K562 (cell line): ENCODE data around the gene MT1M. TPM values are rescaled to one million over a fixed set of nuclear protein-coding genes. Genes with fewer than 3 reads are reported as not detected.
A peak's percentile ranks its signal among the peaks of the same experiment; 100 is the strongest.

Experiments used
- ATF7 ChIP-seq: fragments of 450-650 bp; IDR thresholded peaks from 2 replicates; pipeline ENCODE4 v1.7.1; 2014; ENCODE audit warnings: mild to moderate bottlenecking, moderate library complexity
- LARP7 ChIP-seq: fragments of 450-650 bp; IDR thresholded peaks from 2 replicates; pipeline ENCODE4 v1.6.1; 2016
- MGA ChIP-seq: fragments of 450-650 bp; IDR thresholded peaks from 2 replicates; pipeline ENCODE4 v1.6.1; 2016; ENCODE audit warnings: mild to moderate bottlenecking, moderate library complexity
- MXI1 ChIP-seq: IDR thresholded peaks from 2 replicates; pipeline ENCODE4 v1.6.1; 2011; ENCODE audit warnings: low read depth, mild to moderate bottlenecking, improper control_type of control experiment, low read length
- NRF1 ChIP-seq, 2 experiments: fragments of 450-650 bp; IDR thresholded peaks in 1 of 2; conservative IDR thresholded peaks in 1 of 2; 2 replicates each; pipeline ENCODE4 v1.6.1; 2014; ENCODE audit warnings: mild to moderate bottlenecking in 2 of 2
- WHSC1 ChIP-seq: IDR thresholded peaks from one replicate; pipeline ENCODE4 v1.6.1; 2012; ENCODE audit warnings: low read length, control low read depth, inconsistent platforms
- ZBTB17 ChIP-seq: fragments of 450-650 bp; formaldehyde crosslinking; IDR thresholded peaks from 2 replicates; pipeline ENCODE4 v1.4.0; 2020; ENCODE audit warnings: mild to moderate bottlenecking
- polyA plus RNA-seq, 8 experiments: library from polyadenylated mRNA; depleted of rRNA in 4 of 8; stranded (reverse) in 5 of 8; unstranded in 3 of 8; fragments of >200 nt; fragmentation: Nextera tagmentation in 2 of 8; fragmentation: Illumina TruSeq in 1 of 8; extraction: Ambion mirVana in 2 of 8; extraction: Trizol in 1 of 8; gene quantifications; 2 replicates each; pipeline versions ENCODE4 v1.2.1 to v1.2.3, GENCODE V29; 2011 to 2014; ENCODE audit warnings: inconsistent platforms in 1 of 8, missing spikeins in 1 of 8
- total RNA-seq, 7 experiments: library from RNA; depleted of rRNA in 6 of 7; stranded (reverse); fragments of >200 nt in 6 of 7; fragmentation: Illumina TruSeq in 2 of 7; extraction: Trizol in 2 of 7; gene quantifications; 2 replicates each; pipeline versions ENCODE4 v1.2.1 to v1.2.3, GENCODE V29; 2011 to 2021; ENCODE audit warnings: low replicate concordance in 1 of 7
- TF ChIP-seq, protein P1 (sequence below), 2 experiments: IDR thresholded peaks; 2 replicates each; pipeline ENCODE4 v1.6.1; 2012; ENCODE audit warnings: improper control_type of control experiment in 2 of 2, low read depth in 2 of 2, low read length in 2 of 2, borderline replicate concordance in 1 of 2

Gene MT1M
- total and polyA plus RNA-seq, 9 of the 15 experiments (the other 6 are each of a cell fraction or from before 2014, with no cell fraction given) = not detected

DNA sequence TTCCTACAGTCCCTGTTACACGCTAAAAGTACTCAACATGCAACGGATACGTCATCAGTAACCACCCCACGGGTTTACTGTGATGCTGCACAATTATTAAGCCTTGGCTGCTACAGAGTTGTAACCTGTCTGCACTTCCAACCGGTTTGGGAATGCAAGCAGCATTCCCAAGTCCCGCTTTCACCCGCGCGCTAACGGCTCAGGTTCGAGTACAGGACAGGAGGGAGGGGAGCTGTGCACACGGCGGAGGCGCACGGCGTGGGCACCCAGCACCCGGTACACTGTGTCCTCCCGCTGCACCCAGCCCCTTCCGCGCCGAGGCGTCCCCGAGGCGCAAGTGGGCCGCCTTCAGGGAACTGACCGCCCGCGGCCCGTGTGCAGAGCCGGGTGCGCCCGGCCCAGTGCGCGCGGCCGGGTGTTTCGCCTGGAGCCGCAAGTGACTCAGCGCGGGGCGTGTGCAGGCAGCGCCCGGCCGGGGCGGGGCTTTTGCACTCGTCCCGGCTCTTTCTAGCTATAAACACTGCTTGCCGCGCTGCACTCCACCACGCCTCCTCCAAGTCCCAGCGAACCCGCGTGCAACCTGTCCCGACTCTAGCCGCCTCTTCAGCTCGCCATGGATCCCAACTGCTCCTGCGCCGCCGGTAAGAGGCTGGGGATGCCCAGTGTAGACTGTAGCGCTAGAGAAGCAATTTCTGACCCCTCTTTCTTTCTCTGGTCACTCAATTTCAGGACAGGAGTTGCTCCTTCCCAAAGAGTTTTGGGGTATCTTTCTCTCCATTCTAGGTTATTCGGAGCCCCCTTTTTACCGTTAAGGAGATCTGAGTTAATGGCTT lies 24.2 kb upstream of the MT1M start, which contains the start of gene MT2A (continued):
- TF ChIP-seq, protein P1, sequence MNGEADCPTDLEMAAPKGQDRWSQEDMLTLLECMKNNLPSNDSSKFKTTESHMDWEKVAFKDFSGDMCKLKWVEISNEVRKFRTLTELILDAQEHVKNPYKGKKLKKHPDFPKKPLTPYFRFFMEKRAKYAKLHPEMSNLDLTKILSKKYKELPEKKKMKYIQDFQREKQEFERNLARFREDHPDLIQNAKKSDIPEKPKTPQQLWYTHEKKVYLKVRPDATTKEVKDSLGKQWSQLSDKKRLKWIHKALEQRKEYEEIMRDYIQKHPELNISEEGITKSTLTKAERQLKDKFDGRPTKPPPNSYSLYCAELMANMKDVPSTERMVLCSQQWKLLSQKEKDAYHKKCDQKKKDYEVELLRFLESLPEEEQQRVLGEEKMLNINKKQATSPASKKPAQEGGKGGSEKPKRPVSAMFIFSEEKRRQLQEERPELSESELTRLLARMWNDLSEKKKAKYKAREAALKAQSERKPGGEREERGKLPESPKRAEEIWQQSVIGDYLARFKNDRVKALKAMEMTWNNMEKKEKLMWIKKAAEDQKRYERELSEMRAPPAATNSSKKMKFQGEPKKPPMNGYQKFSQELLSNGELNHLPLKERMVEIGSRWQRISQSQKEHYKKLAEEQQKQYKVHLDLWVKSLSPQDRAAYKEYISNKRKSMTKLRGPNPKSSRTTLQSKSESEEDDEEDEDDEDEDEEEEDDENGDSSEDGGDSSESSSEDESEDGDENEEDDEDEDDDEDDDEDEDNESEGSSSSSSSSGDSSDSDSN (IDR thresholded peaks at IDR 0.05; ENCODE audit: borderline replicate concordance in 1 of 2, low read depth in 2 of 2, low read length in 2 of 2) = peak in 1 of 2 experiments; percentile 80; a peak in 1 of 4 replicates
- peak; percentile 99 for TF ChIP-seq LARP7
- peak; percentile 50 for TF ChIP-seq WHSC1
- peak; percentile 87 to 88 for TF ChIP-seq NRF1 (conservative IDR thresholded peaks at IDR 0.05 in 1 of 2, IDR thresholded peaks at IDR 0.05 in 1 of 2)
- peak; percentile 76 for TF ChIP-seq MXI1
- TF ChIP-seq ZBTB17 (CRISPR knock-in tag) = peak; percentile 74; the same call in 1 of the 2 replicates
- peak; percentile 41; the same call in 1 of the 2 replicates for TF ChIP-seq MGA
- TF ChIP-seq ATF7 = peak; percentile 80; the same call in 1 of the 2 replicates
